GM19035 (cell line): ENCODE measurements around the gene FOLR3.
"Not testable (repeated sequence)": the region's sequence is repeated elsewhere in the genome, so short reads cannot be mapped to it uniquely, and the experiment has no call there.

Source experiments
- ATAC-seq: cut with Tn5 transposase; IDR thresholded peaks from one replicate; pipeline ENCODE4 v1.9.1; 2021; ENCODE audit not compliant: unreplicated experiment

Gene FOLR3

DNA sequence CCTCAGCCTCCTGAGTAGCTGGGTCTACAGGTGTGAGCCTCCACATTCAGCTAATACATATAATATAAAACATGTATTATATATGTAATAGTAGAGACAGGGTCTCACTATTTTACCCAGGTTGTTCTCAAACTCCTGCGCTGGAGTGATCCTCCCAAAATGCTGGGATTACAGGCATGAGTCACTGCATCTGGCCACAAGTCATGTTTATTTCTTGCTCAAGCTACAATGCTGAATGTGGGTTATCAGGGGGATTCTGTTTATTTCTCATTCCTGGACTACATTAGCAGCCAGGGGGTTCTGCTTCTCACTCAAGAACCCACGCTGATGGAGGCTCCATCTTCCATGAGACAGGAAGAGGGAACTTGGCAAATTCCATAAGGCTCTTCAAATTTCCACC lies 24.8 kb downstream of the FOLR3 start:
- ATAC-seq: no peak

DNA sequence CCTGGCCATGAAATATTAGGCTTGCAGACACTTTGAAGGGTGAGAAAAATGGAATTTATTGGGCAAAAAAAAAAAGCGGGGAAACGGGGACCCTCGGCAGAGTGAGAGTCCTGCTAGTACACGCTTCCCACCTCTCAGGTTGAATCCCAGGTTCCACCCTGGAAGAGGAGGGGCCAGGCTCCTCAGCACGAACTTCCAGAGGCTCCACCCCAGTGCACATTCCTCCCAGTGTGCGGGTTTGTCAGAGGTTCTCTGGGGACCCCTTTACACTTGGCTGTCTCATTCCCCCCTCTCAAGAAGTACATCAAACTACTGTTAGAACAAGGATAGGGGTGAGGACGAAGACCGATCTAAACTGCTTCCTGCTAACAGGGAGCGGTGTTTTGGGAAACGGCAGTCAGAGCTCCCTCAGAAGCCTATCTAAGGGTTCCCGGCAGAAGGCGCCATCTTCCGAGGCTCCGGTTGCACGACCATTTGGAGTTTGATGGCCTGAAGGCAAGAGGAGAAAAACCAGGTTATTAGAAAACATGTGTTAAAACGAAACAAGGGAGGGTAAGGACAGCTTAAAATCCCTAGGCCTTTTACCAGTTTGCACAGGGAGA lies 27.5 kb downstream of the FOLR3 start:
- ATAC-seq: no peak

DNA sequence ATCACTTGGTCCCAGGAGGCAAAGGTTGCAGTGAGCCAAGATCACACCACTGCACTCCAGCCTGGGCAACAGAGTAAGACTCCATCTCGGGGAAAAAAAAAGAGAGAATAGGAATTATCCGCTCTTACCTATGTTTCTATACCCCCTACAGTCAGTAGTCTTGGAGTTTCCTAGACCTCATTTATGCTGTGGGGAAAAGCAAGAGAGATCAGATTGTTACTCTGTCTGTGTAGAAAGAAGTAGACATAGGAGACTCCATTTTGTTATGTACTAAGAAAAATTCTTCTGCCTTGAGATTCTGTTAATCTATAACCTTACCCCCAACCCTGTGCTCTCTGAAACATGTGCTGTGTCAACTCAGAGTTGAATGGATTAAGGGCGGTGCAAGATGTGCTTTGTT lies 28.7 kb downstream of the FOLR3 start:
- not testable (repeated sequence) for ATAC-seq

DNA sequence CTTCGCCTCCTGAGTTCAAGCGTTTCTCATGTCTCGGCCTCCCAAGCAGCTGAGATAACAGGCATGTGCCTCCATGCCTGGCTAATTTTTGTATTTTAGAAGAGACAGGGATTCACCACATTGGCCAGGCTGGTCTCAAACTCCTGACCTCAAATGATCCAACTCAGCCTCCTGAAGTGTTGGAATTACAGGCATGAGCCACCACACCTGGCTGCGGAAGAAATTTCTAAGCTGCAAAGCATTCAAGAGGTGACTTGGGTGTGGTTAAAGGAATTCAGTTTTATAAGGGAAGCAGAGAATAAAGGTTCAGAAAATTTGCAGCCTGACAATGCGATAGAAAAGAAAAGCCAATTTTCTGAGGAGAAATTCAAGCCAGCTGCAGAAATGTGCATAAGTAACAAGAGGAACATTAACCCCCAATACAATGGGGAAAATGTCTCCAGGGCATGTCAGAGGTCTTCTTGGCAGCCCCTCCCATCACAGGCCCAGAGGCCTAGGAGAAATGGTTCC lies 33.6 kb downstream of the FOLR3 start:
- not testable (repeated sequence) for ATAC-seq

DNA sequence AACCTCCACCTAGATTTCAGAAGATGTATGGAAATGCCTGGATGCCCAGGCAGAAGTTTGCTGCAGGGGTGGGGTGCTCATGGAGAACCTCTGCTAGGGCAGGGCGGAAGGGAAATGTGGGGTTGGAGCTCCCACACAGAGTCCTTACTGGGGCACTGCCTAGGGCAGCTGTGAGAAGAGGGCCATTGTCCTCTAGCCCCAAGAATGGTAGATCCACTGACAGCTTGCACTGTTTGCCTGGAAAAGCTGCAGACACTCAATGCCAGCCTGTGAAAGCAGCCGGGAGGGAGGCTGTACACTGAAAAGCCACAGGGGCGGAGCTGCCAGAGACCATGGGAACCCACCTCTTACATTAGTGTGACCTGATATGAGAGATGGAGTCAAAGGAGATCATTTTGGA lies 34.2 kb downstream of the FOLR3 start:
- not testable (repeated sequence) for ATAC-seq

DNA sequence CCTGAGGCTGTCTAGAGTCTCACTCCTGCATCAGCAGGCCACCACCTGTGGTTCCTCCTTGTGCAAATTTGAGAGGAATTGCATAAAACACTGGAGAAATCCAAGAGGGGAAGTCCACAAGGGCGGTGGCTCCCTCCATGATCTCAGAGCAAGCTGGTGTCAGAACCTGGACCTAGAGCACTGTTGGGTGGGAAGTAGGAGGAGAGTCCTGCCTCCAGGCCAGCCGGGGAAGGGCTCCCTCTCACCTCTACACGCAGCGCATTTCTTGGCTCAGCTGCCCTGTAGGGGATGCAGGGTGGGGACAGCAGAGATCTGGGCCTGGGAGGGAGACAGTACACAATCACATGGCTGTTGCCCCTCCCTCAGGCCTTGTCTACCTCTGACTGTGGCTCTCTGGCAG lies 36.5 kb downstream of the FOLR3 start:
- not testable (repeated sequence) for ATAC-seq

DNA sequence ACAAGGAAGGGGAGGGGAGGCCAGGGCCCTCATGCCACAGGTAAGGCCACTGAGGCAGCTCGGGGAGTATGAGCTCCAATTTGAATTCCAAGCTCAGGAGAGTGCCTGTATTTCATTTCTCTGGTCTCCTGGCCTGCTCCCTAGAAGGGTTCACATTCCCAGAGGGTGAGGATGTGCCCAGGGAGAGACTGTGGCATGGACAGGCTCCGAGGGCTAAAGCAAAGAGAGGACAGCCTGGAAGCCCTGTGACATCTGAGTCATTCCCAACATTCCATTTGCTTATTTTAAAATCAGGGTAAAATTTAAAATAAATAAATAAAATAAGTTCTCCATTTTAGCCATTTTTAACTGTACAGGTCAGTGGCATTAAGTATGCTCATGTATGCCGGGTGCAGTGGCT lies 37.8 kb downstream of the FOLR3 start:
- ATAC-seq: no peak

DNA sequence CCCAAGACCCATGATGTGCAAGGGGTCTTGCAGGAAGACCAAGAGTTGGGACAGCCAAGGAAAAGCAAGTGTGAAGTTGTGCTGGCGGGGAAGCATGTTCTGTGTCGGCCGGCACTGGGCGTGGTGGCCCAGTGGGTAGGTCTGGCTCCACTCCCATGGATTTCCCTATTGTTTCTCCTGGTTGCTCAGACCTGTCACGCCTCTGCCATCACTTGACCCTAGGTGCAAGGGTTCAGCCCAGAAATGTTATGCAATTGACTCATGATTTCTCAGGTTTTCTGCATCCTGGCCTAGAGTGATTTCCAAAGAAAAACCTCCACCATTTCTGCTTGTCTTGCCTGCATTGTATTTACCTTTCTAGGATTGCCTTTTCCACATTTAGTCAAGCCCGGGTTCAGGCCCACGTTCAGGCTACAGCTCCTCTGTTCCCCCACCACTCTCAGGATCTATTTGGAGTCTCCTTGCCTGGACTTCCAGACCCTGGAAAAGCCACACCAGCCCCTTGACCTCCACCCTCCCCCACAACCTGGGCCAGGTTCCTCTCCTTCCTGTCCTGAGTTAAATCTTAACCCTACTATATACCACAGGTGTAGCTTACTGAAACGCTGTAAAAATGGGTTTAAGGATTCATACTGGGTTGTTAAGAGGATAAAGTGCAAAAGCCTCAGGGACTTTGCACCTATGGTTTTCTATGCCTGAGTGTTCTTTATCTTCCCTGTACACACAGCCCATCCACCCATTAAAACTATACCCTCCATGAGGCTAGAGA lies 39.0 kb downstream of the FOLR3 start:
- ATAC-seq: no peak

DNA sequence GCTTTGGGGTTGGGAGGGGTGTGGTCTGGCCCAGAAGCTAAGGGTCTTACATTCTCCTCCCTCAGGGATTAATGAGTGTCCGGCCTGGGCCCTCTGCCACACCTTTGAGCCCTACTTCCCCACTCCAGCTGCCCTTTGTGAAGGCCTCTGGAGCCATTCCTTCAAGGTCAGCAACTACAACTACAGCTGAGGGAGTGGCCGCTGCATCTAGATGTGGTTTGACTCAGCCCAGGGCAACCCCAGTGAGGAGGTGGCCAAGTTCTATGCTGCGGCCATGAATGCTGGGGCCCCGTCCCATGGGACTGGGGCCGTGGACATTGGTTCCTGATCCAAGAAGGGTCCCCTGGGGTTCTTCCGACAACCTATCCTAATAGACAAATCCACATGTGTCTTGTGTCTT lies 42.1 kb downstream of the FOLR3 start:
- ATAC-seq: no peak

DNA sequence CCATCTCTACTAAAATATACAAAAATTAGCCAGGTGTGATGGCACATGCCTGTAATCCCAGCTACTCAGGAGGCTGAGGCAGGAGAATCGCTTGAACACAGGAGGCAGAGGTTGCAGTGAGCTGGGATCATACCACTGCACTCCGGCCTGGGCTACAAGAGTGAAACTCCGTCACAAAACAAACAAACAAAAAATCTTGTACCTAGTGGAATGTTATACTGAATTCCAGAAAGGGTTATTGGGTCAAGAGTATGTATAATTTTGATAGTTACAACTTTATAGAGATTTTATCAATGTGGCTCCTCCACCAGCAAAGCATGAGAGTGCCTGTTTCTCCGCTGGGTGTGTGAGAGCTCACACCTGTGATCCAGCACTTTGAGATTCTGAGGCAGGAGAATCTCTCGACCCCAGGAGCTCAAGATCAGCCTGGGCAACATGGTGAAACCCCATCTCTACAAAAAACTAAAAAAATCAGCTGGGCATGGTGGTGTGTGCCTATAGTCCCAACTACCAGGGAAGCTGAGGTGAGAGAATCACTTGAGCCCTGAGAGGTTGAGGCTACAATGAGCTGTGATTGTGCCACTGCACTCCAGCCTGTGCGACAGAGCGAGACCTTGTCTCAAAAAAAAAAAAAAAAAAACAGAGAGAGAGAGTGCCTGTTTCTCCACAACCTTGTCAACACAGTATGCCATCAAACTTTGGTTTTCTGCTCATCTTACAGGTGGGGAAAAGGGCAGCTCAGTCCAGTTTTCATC lies 43.7 kb downstream of the FOLR3 start:
- no peak for ATAC-seq

DNA sequence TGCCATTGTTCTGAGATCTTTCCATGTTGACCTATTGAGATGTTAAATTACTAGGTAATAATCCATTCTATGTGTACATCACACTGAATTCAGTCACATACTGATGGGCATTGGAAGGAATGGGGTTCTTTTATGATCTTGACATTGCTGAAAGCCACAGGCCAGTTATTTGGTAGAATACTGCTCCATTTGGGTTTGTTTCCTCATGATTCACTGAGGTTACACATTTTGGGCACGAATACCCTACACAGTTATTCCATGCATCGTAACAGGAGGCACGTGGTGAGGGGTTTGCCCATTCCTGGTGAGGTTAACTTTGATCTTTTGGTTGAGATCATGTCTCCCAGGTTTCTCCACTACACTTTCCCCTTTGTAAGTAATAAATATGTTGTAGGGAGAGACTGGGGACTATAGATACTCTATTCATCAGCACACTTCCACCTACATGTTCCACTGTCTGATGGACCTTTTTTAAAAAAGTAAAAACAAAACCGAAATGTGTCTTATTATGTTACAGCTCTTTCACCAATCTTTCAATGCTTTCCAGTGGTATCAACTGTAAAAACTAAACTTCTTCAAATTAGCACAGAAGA lies 44.4 kb downstream of the FOLR3 start:
- no peak for ATAC-seq

DNA sequence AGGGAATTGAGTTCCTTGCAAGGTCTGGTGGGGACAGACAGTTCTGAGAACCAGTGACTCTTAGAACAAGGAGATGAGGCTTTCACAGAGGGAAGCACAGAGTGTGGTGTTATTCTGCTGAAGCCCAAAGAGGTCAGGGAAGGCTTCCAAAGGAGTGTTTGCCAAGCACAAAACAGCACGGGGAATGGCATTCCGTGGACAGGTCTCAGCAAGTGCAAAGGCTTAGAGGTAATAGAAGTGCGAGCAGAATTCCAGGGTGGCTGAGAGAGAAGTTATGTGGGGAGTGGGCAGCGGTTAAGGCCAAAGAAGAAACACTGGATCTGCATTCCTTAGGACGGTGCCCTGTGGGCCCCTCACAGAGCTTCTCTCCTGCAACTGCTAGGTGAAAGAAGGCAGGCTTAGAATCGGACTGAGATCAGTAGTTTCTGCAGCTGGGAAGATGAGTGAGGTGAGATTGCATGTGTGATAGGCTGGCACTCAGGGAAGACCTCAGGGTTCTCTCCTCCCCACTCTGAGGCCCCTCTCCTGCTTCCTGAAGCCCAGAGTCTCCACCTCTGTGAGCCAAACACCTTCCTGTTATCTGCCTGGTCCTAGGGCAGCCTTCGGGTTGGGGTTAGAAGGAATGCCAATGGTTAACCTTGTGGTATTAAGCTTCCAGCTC lies 45.5 kb downstream of the FOLR3 start:
- ATAC-seq: not testable (repeated sequence)

DNA sequence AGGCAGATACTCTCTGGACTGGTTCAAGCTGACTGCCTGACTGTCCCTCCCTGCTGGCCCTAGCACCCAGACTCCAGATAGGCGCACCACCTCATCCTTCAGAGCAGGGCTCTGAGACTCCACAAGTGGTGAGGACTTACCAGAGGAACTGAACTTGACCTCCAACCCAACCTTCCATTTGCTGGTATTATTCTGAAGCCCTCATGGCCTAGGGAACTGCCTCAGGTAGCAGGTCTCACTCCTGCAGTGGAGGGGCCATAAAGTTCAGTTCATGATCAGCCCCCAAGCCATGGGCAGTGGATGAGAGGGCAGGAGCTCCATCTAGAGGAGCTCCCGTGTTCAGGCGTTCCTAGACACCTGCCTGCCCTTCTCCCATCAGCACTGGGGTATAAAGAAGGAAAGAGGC lies 46.0 kb downstream of the FOLR3 start:
- not testable (repeated sequence) for ATAC-seq

DNA sequence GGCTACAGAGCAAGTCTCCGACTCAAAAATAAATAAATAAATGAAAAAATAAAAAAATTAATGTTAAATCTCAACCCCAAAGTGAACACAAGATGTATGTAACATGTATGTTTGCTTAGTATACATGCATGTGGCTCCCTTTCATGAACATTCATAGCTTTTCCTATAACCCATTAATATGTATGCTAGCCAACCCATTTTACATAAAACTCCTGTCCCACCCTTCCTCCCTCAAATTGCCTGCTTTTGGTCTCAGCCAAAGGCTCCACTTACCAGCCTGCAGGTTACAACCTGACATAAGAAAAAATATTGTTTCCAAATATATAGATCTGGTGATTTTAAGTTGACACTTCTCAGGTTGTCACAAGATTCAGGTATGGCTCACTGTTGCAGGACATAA lies 52.7 kb downstream of the FOLR3 start:
- no peak for ATAC-seq
